GM04504 (cell line): ENCODE data around the gene MTX1.

Source experiments
- DNase-seq: peaks from one replicate; pipeline ENCODE4 v3.0.0-alpha.2; 2012; ENCODE audit warnings: low read depth

Gene MTX1

DNA sequence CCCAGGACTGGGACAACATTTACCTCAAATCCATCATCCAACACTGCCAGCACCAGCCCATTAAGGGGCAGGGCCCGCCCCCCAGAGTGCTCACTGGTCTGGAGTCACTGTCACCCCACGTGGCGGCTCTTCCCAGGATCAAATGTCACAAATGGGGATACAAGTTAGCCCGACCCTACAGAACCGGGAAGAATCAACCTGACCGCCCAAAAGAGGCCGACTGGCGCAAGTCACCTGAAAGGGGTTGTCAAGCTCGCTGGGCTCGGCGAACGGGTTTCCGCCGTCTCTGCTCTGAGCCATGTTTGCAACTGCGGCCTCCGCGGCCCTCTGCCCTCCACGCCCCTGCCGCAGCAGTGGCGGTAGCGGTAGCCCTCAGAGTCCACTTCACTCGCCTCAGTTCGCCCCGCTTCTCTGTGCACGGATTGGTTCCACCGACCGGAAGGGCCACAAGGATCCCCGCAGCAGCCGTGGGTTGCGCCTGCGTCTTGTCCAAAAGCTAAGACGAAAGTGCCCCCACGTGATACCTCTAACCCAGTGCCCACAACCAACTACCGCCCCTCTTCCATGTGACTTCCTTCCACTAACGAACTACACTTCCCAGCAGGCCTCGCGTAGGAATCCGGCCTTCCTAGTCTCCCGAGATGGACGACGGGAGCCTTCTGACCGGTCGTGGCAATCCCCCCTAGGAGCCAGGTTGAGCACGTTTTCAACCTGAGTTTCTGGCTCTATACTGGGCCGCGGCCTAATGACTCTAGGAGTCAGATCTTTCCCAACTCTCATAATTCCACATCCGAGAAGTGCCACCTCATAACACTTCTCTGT lies 53.6 kb downstream of the MTX1 start, which contains the start of gene SCAMP3:
SCAMP3 (minus strand) TSS at position 509 of the 822 bp plus-strand sequence; CDS start at position 300, 209 bp downstream.
- DNase-seq, result peak; percentile 97

DNA sequence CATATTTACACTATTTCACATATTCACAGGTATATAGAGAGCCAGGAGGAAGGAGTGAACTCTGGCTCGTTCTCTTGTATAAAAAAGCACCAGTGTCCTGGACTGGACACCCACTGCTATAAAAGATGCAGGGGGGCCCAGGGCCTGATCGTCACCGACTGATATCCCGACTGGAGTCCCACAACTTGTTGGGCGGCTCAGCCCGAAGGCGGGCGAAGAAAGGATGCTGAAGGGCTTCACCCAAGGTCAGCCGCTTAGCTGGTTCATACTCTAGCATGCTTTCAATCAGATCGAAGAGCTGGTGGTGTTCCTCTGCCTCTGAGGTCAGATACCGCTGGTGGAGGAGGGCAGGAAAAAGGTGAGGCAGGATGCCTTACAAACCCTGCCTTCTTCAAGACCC lies 54.6 kb downstream of the MTX1 start:
- DNase-seq, result no peak
